Measurements from ENCODE around the gene FAM117B.

FAM117B gene

DNA sequence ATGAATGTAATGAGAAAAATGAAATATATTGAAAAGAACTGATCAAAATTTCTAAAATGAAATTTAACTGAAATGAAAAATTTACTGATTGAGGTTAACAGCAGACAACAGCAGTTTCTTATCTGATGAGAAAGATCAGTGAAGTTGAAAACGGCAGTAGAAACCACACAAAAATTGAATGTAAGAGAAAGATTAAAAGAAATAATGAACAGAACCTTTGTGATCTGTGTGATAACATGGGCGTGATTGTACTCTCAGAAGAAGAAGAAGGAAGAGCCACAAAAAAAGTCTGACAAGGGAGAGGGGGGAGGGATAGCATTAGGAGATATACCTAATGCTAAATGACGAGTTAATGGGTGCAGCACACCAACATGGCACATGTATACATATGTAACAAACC lies 45.2 kb downstream of the FAM117B start:
- POLR2A ChIA-PET, result no interaction called here
- TF ChIP-seq LEF1 (IDR thresholded peaks at IDR 0.05; ENCODE audit: borderline replicate concordance) (no peak), FOXA1 (IDR thresholded peaks at IDR 0.05) (no peak), TARDBP (IDR thresholded peaks at IDR 0.05) (no peak), BHLHE40 (IDR thresholded peaks at IDR 0.05; ENCODE audit: borderline replicate concordance) (no peak), NFRKB (IDR thresholded peaks at IDR 0.05) (no peak), SP1 (IDR thresholded peaks at IDR 0.05) (no peak), ARNT (IDR thresholded peaks at IDR 0.05) (no peak)
- TF ChIP-seq, protein P1, sequence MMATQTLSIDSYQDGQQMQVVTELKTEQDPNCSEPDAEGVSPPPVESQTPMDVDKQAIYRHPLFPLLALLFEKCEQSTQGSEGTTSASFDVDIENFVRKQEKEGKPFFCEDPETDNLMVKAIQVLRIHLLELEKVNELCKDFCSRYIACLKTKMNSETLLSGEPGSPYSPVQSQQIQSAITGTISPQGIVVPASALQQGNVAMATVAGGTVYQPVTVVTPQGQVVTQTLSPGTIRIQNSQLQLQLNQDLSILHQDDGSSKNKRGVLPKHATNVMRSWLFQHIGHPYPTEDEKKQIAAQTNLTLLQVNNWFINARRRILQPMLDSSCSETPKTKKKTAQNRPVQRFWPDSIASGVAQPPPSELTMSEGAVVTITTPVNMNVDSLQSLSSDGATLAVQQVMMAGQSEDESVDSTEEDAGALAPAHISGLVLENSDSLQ (IDR thresholded peaks at IDR 0.05), result no peak
- DNase-seq (ENCODE audit: extremely low spot score), result no peak
- CTCF ChIA-PET, result no interaction called here

DNA sequence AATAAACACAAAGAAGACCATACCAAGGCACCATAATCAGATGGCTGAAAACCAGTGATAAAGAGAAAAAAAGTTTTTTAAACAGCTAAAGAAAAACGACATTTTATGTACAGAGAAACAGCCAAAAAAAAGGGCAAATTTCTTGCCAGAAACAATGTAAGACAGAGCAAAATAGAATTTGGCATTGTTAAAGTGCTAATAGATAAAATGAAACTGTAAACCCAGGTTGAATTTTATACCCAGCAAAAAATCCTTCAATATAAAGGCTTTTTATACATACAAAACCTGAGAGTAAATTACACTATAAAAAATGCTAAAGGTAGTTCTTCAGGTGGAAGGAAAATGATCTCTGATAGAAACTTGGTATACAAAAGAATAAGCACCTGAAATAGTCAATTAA lies 45.7 kb downstream of the FAM117B start:
- no peak for DNase-seq (ENCODE audit: extremely low spot score)
- TF ChIP-seq FOXA1 (IDR thresholded peaks at IDR 0.05) (no peak), HDGF (IDR thresholded peaks at IDR 0.05; ENCODE audit: borderline replicate concordance) (no peak), ARNT (IDR thresholded peaks at IDR 0.05) (no peak), NFRKB (IDR thresholded peaks at IDR 0.05) (no peak), ELF4 (IDR thresholded peaks at IDR 0.05) (no peak), FOXK2 (IDR thresholded peaks at IDR 0.05) (no peak), BHLHE40 (IDR thresholded peaks at IDR 0.05; ENCODE audit: borderline replicate concordance) (no peak), FOXM1 (IDR thresholded peaks at IDR 0.05; ENCODE audit: borderline replicate concordance) (no peak), TARDBP (IDR thresholded peaks at IDR 0.05) (no peak), ZNF384 (IDR thresholded peaks at IDR 0.05) (no peak), CTBP1 (IDR thresholded peaks at IDR 0.05; ENCODE audit: borderline replicate concordance) (no peak), SP1 (IDR thresholded peaks at IDR 0.05) (no peak), LEF1 (IDR thresholded peaks at IDR 0.05; ENCODE audit: borderline replicate concordance) (no peak), SUZ12 (IDR thresholded peaks at IDR 0.05) (no peak), L3MBTL2 (conservative IDR thresholded peaks at IDR 0.05) (no peak)
- TF ChIP-seq, protein P1 (IDR thresholded peaks at IDR 0.05), result no peak
- ChIA-PET POLR2A (no interaction called here), CTCF (no interaction called here)

DNA sequence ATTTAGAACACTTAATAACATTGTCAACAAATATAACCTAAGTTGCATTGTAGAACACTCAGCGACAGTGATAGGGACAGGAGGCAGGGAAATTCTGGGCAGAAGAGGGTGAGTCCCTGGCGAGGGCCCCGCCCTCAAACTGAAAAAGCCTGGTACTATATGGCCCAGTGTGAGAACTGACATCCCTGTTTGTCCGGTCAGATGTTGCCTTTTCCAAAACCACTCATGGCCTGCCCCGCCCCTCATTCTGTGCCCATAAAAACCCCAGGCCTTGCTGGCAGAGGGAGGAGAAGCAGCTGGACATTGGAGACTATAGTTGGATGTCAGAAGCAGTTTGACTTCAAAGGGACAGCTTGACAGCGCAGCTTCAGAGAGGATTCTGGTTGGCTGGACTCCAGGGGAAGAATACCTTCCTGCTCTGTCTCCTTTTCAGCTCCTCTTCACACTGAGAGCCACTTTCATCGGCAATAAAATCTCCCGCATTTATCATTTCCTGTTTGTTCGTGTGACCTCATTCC lies 47.0 kb downstream of the FAM117B start:
- DNase-seq (ENCODE audit: extremely low spot score), result no peak
- CTCF ChIA-PET, result no interaction called here
- TF ChIP-seq FOXM1 (IDR thresholded peaks at IDR 0.05; ENCODE audit: borderline replicate concordance), result no peak
- no peak for TF ChIP-seq FOXA1 (IDR thresholded peaks at IDR 0.05)
- TF ChIP-seq BHLHE40 (IDR thresholded peaks at IDR 0.05; ENCODE audit: borderline replicate concordance), result no peak
- TF ChIP-seq CTBP1 (IDR thresholded peaks at IDR 0.05; ENCODE audit: borderline replicate concordance), result no peak
- no peak for TF ChIP-seq NFRKB (IDR thresholded peaks at IDR 0.05)
- TF ChIP-seq FOXK2 (IDR thresholded peaks at IDR 0.05), result no peak
- POLR2A ChIA-PET, result no interaction called here

DNA sequence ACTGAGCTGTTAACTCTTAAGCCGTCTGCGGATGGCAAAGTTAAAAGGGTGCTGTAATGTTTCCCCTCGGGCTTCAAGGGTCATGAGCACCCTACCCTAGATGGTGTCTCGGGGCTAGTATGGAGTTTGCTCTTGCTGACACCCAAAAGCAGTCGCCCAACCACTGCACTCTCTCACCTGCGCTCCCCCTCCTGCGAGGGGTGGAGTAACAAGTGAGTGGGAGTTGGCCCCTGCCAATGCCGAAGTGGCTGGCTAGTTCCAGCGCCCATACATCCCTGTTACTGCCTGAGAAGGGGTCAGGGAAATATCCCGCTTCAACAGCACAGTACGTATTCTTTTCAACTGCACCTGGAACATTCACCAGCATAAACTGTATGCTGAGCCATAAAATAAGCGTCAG lies 47.5 kb downstream of the FAM117B start:
- POLR2A ChIA-PET, result no interaction called here
- DNase-seq (ENCODE audit: extremely low spot score), result no peak
- CTCF ChIA-PET, result no interaction called here
- TF ChIP-seq LEF1 (IDR thresholded peaks at IDR 0.05; ENCODE audit: borderline replicate concordance) (no peak), CTBP1 (IDR thresholded peaks at IDR 0.05; ENCODE audit: borderline replicate concordance) (no peak), SUZ12 (IDR thresholded peaks at IDR 0.05) (no peak), FOXA1 (IDR thresholded peaks at IDR 0.05) (no peak), FOXK2 (IDR thresholded peaks at IDR 0.05) (no peak), BHLHE40 (IDR thresholded peaks at IDR 0.05; ENCODE audit: borderline replicate concordance) (no peak), FOXM1 (IDR thresholded peaks at IDR 0.05; ENCODE audit: borderline replicate concordance) (no peak), TARDBP (IDR thresholded peaks at IDR 0.05) (no peak), ARNT (IDR thresholded peaks at IDR 0.05) (no peak), ZNF384 (IDR thresholded peaks at IDR 0.05) (no peak), L3MBTL2 (conservative IDR thresholded peaks at IDR 0.05) (no peak), SP1 (IDR thresholded peaks at IDR 0.05) (no peak), HDGF (IDR thresholded peaks at IDR 0.05; ENCODE audit: borderline replicate concordance) (no peak), NFRKB (IDR thresholded peaks at IDR 0.05) (no peak), ELF4 (IDR thresholded peaks at IDR 0.05) (no peak)
- TF ChIP-seq, protein P1 (IDR thresholded peaks at IDR 0.05), result no peak

DNA sequence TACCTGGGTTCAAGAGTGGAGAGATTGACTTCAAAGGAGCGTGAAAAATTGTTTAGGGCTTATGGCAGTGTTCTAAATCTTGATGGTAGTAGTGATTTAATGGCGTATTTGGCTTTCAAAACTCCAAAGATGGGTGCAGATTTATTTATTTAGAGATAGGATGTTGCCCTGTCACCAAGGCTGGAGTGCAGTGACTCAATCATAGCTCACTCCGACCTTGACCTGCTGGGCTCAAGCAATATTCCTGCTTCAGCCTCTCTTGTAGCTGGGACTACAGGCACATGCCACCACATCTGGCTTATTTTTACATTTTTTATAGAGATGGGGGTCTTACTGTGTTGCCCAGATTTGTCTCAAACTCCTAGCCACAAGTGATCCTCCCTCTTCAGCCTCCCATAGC lies 52.5 kb downstream of the FAM117B start:
- DNase-seq (ENCODE audit: extremely low spot score), result no peak
- CTCF ChIA-PET, result no interaction called here
- TF ChIP-seq CTBP1 (IDR thresholded peaks at IDR 0.05; ENCODE audit: borderline replicate concordance) (no peak), ELF4 (IDR thresholded peaks at IDR 0.05) (no peak), SP1 (IDR thresholded peaks at IDR 0.05) (no peak), FOXA1 (IDR thresholded peaks at IDR 0.05) (no peak), FOXK2 (IDR thresholded peaks at IDR 0.05) (no peak), HDGF (IDR thresholded peaks at IDR 0.05; ENCODE audit: borderline replicate concordance) (no peak), TARDBP (IDR thresholded peaks at IDR 0.05) (no peak), FOXM1 (IDR thresholded peaks at IDR 0.05; ENCODE audit: borderline replicate concordance) (no peak)
- TF ChIP-seq, protein P1 (IDR thresholded peaks at IDR 0.05), result no peak
- POLR2A ChIA-PET, result no interaction called here

DNA sequence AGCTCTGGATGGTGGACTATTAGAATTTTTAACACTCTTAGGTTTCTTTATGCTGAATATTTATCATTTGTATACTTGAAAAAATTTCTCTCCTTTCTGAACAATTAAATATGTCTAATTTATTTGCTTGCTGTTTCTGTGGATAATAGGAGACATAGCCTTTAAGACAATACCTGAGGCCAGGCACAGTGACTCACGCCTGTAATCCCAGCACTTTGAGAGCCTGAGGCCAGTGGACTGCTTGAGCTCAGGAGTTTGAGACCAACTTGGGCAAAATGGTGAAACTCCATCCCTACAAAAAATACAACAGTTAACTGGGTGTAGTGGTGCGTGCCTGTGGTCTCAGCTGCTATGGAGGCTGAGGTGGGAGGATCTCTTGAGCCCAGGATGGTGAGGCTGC lies 54.7 kb downstream of the FAM117B start:
- CTCF ChIA-PET, result no interaction called here
- POLR2A ChIA-PET, result interaction anchor here (1.0 kb wide), 2 partner anchors 53 to 55 kb away, joined by 3 to 4 read pairs; partner anchors contain the start of gene FAM117B
- DNase-seq (ENCODE audit: extremely low spot score), result no peak
- TF ChIP-seq BHLHE40 (IDR thresholded peaks at IDR 0.05; ENCODE audit: borderline replicate concordance), result no peak
- no peak for TF ChIP-seq TARDBP (IDR thresholded peaks at IDR 0.05)
- TF ChIP-seq CTBP1 (IDR thresholded peaks at IDR 0.05; ENCODE audit: borderline replicate concordance), result no peak
- no peak for TF ChIP-seq LEF1 (IDR thresholded peaks at IDR 0.05; ENCODE audit: borderline replicate concordance)
- TF ChIP-seq ARNT (IDR thresholded peaks at IDR 0.05), result no peak
- TF ChIP-seq FOXM1 (IDR thresholded peaks at IDR 0.05; ENCODE audit: borderline replicate concordance), result no peak
- no peak for TF ChIP-seq ZNF384 (IDR thresholded peaks at IDR 0.05)
- no peak for TF ChIP-seq SUZ12 (IDR thresholded peaks at IDR 0.05)
- TF ChIP-seq SP1 (IDR thresholded peaks at IDR 0.05), result no peak
- TF ChIP-seq HDGF (IDR thresholded peaks at IDR 0.05; ENCODE audit: borderline replicate concordance), result no peak
- TF ChIP-seq FOXK2 (IDR thresholded peaks at IDR 0.05), result no peak
- no peak for TF ChIP-seq L3MBTL2 (conservative IDR thresholded peaks at IDR 0.05)

All from HEK293T (cell line).